GM23338 (cell line): ENCODE results near the gene NAE1. TPM values are rescaled to one million over a fixed set of nuclear protein-coding genes. Genes with fewer than 3 reads are reported as not detected.
"Not testable (repeated sequence)": the region's sequence is repeated elsewhere in the genome, so short reads cannot be mapped to it uniquely, and the experiment has no call there.

ENCODE experiments used
- ATAC-seq: fragments of 200-7000 bp; cut with Tn5 transposase; 3 replicates; pipeline ENCODE4 v1.9.1; 2020
- DNase-seq: peaks from one replicate; pipeline ENCODE4 v3.0.0-alpha.2; 2015; ENCODE audit warnings: low spot score
- H2AFZ ChIP-seq: fragments of 200-600 bp; sonication (generic); 2 replicates; pipeline ENCODE4 v1.8.0; 2016; ENCODE audit warnings: antibody characterized with exemption, mild to moderate bottlenecking, moderate library complexity
- H3F3A ChIP-seq: fragments of 200-600 bp; sonication (generic); replicated peaks from 2 replicates; pipeline ENCODE4 v1.8.0; 2017; ENCODE audit warnings: antibody characterized with exemption, mixed run types, low read depth
- H3K27ac ChIP-seq: fragments of 200-600 bp; sonication (generic); 2 replicates; pipeline ENCODE4 v1.6.1; 2016; ENCODE audit warnings: low read depth
- H3K27me3 ChIP-seq: fragments of 200-600 bp; sonication (generic); 2 replicates; pipeline ENCODE4 v1.8.0; 2016; ENCODE audit warnings: mild to moderate bottlenecking, mixed run types, moderate library complexity; ENCODE audit not compliant: insufficient read depth
- H3K36me3 ChIP-seq: fragments of 200-600 bp; sonication (generic); 2 replicates; pipeline ENCODE4 v1.8.0; 2016; ENCODE audit warnings: mild to moderate bottlenecking; ENCODE audit not compliant: insufficient read depth
- H3K4me1 ChIP-seq: fragments of 200-600 bp; sonication (generic); 2 replicates; pipeline ENCODE4 v1.8.0; 2016; ENCODE audit warnings: mild to moderate bottlenecking, moderate library complexity; ENCODE audit not compliant: insufficient read depth
- H3K4me2 ChIP-seq: fragments of 200-600 bp; sonication (generic); 2 replicates; pipeline ENCODE4 v1.7.1; 2017; ENCODE audit warnings: mixed run types
- H3K4me3 ChIP-seq: fragments of 200-600 bp; sonication (generic); 2 replicates; pipeline ENCODE4 v1.6.1; 2016; ENCODE audit warnings: mixed run types
- H3K79me2 ChIP-seq: fragments of 200-600 bp; sonication (generic); replicated peaks from 2 replicates; pipeline ENCODE4 v1.8.0; 2017; ENCODE audit warnings: mild to moderate bottlenecking; ENCODE audit not compliant: insufficient read depth
- H3K9me2 ChIP-seq: fragments of 200-600 bp; sonication (generic); 2 replicates; pipeline ENCODE4 v1.8.0; 2017; ENCODE audit not compliant: insufficient read depth
- H4K20me1 ChIP-seq: fragments of 200-600 bp; sonication (generic); replicated peaks from 2 replicates; pipeline ENCODE4 v1.8.0; 2017; ENCODE audit warnings: mild to moderate bottlenecking; ENCODE audit not compliant: insufficient read depth
- H3K27ac Mint-ChIP-seq: 2 replicates; pipeline ENCODE4 v1.8.0; 2020; ENCODE audit warnings: inconsistent platforms, mild to moderate bottlenecking, moderate library complexity, mixed read lengths
- H3K27me3 Mint-ChIP-seq: 3 replicates; pipeline ENCODE4 v1.8.0; 2022; ENCODE audit warnings: low read depth, mild to moderate bottlenecking, moderate library complexity, mixed read lengths, inconsistent platforms; ENCODE audit not compliant: insufficient read depth, poor library complexity
- H3K36me3 Mint-ChIP-seq: 3 replicates; pipeline ENCODE4 v1.8.0; 2021; ENCODE audit warnings: low read depth, mild to moderate bottlenecking, inconsistent platforms, moderate library complexity, mixed read lengths
- H3K4me1 Mint-ChIP-seq: 3 replicates; pipeline ENCODE4 v1.8.0; 2020; ENCODE audit warnings: mild to moderate bottlenecking, inconsistent platforms, mixed read lengths
- H3K4me3 Mint-ChIP-seq: 3 replicates; pipeline ENCODE4 v1.8.0; 2021; ENCODE audit warnings: moderate library complexity, mild to moderate bottlenecking, inconsistent platforms, mixed read lengths
- H3K9me3 Mint-ChIP-seq: 3 replicates; pipeline ENCODE4 v1.8.0; 2020; ENCODE audit warnings: moderate library complexity, mild to moderate bottlenecking, inconsistent platforms, mixed read lengths
- CREB1 ChIP-seq: fragments of 250-450 bp; sonication (Bioruptor Pico); IDR thresholded peaks from 2 replicates; pipeline ENCODE4 v1.5.0; 2020; ENCODE audit warnings: low read depth, mild to moderate bottlenecking, moderate library complexity
- EZH2phosphoT487 ChIP-seq: fragments of 200-600 bp; sonication (generic); IDR thresholded peaks from one replicate; pipeline ENCODE4 v1.8.1; 2018; ENCODE audit warnings: antibody characterized with exemption; ENCODE audit not compliant: unreplicated experiment
- NANOG ChIP-seq: IDR thresholded peaks from 2 replicates; pipeline ENCODE4 v1.6.1; 2016; ENCODE audit warnings: antibody characterized with exemption, borderline replicate concordance
- STAT1 ChIP-seq: IDR thresholded peaks from one replicate; pipeline ENCODE4 v1.6.1; 2016; ENCODE audit warnings: antibody characterized with exemption; ENCODE audit not compliant: unreplicated experiment
- ZNF331 ChIP-seq: fragments of 250-450 bp; sonication (Bioruptor Pico); IDR thresholded peaks from 2 replicates; pipeline ENCODE4 v1.5.0; 2020; ENCODE audit warnings: low read depth, mild to moderate bottlenecking, moderate library complexity
- polyA plus RNA-seq: library from polyadenylated mRNA; unstranded; fragments of >200 nt; fragmentation: Nextera tagmentation; extraction: Ambion mirVana; gene quantifications from 2 replicates; pipeline ENCODE4 v1.2.1, GENCODE V29; 2016
- total RNA-seq: library from RNA; depleted of rRNA; stranded (reverse); fragments of >200 nt; shearing (Covaris generic); gene quantifications from 2 replicates; pipeline ENCODE4 v1.2.3, GENCODE V29; 2014
- TF ChIP-seq, protein P1 (sequence below), 2 experiments: fragments of 200-600 bp in 1 of 2; sonication (generic) in 1 of 2; conservative IDR thresholded peaks; 2 replicates each; pipeline versions ENCODE4 v1.5.1 to v1.6.1; 2016 to 2017; ENCODE audit warnings: antibody characterized with exemption in 2 of 2, low read depth in 2 of 2, mild to moderate bottlenecking in 2 of 2, moderate library complexity in 1 of 2
- TF ChIP-seq, protein P2 (sequence below): IDR thresholded peaks from 2 replicates; pipeline ENCODE4 v1.6.1; 2016; ENCODE audit warnings: antibody characterized with exemption

Gene NAE1
- total and polyA plus RNA-seq, 2 experiments from 2014 or later: 139 to 209 TPM

DNA sequence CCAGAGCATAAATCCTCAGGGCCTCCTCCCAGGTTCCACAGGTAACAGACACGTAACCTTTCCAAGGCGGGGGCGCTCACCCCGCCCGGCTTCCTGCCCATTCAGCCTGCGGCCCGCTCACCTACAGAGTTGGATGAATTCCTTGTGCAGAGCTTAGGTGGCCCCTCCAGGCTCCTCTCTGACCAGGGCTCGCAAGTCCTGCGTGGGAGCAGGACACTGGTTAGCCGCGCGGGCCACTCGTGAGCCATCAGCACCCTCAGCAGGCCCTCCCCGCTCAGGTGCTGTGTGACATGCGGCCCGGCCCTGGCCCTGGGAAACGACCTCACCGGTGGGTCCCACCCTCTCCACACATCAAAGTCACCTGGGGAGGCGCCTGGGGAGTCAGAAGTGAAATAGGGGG, 29.9 kb downstream of the NAE1 start:
- no peak for TF ChIP-seq NANOG
- TF ChIP-seq STAT1: no peak
- TF ChIP-seq EZH2phosphoT487: no peak
- ATAC-seq (peak; percentile 48), DNase-seq (peak; percentile 17)
- no peak overlapping the region for H3K4me2 ChIP-seq
- H3K36me3 ChIP-seq: peaks cover 34% of the 10 kb centered on the region
- Mint-ChIP-seq H3K9me3 (no peaks in the 10 kb centered on the region), H3K36me3 (peaks cover 30% of the 10 kb centered on the region), H3K27me3 (peaks cover 5% of the 10 kb centered on the region), H3K4me3 (no peak overlapping the region), H3K4me1 (no peaks in the 10 kb centered on the region), H3K27ac (no peak overlapping the region)
- H2AFZ ChIP-seq: no peak overlapping the region
- H3K9me2 ChIP-seq: no peaks in the 10 kb centered on the region
- H3K4me1 ChIP-seq: no peaks in the 10 kb centered on the region
- H3F3A ChIP-seq: 0 out of 2 replicates have a peak, but pooled peaks cover 4% of the 10 kb centered on the region
- H3K4me3 ChIP-seq: no peak overlapping the region
- no peaks in the 10 kb centered on the region for H3K79me2 ChIP-seq
- H4K20me1 ChIP-seq: peaks cover 6% of the 10 kb centered on the region; the same call in 1 of the 2 replicates
- no peaks in the 10 kb centered on the region for H3K27me3 ChIP-seq
- no peak overlapping the region for H3K27ac ChIP-seq

DNA sequence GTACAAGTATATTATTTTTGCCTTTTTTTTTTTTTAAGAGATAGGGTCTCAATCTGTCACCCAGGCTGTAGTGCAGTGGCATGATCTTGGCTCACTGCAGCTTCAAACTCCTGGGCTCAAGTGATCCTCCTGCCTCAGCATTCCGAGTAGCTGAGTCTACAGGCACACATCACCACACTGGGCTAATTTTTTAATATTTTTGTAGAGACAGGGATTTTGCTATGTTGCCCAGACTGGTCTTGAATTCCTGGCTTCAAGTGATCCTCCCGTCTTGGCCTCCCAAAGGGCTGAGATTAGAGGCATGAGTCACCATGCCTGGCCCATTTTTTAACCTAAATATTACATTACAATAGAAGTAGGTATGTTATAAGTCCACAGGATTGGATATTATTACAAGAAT, 32.6 kb downstream of the NAE1 start:
- Histone ChIP-seq H3K4me2 (no peak overlapping the region), H3K27ac (no peak overlapping the region), H4K20me1 (peaks cover 6% of the 10 kb centered on the region; the same call in 1 of the 2 replicates), H2AFZ (no peak overlapping the region), H3K79me2 (no peaks in the 10 kb centered on the region), H3K36me3 (peaks cover 7% of the 10 kb centered on the region), H3K4me3 (no peak overlapping the region), H3K9me2 (no peaks in the 10 kb centered on the region), H3K4me1 (no peaks in the 10 kb centered on the region), H3K27me3 (no peaks in the 10 kb centered on the region), H3F3A (no peaks in the 10 kb centered on the region)
- Mint-ChIP-seq H3K27ac (no peak overlapping the region), H3K27me3 (peaks cover 5% of the 10 kb centered on the region), H3K4me1 (no peaks in the 10 kb centered on the region), H3K36me3 (peaks cover 5% of the 10 kb centered on the region; the same call in 2 of the 3 replicates), H3K9me3 (no peaks in the 10 kb centered on the region), H3K4me3 (no peak overlapping the region)
- no peak for DNase-seq
- TF ChIP-seq CREB1 (CRISPR knock-in tag) (no peak), ZNF331 (CRISPR knock-in tag) (no peak), EZH2phosphoT487 (no peak), NANOG (no peak)
- TF ChIP-seq, protein P1, sequence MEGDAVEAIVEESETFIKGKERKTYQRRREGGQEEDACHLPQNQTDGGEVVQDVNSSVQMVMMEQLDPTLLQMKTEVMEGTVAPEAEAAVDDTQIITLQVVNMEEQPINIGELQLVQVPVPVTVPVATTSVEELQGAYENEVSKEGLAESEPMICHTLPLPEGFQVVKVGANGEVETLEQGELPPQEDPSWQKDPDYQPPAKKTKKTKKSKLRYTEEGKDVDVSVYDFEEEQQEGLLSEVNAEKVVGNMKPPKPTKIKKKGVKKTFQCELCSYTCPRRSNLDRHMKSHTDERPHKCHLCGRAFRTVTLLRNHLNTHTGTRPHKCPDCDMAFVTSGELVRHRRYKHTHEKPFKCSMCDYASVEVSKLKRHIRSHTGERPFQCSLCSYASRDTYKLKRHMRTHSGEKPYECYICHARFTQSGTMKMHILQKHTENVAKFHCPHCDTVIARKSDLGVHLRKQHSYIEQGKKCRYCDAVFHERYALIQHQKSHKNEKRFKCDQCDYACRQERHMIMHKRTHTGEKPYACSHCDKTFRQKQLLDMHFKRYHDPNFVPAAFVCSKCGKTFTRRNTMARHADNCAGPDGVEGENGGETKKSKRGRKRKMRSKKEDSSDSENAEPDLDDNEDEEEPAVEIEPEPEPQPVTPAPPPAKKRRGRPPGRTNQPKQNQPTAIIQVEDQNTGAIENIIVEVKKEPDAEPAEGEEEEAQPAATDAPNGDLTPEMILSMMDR (conservative IDR thresholded peaks at IDR 0.05; ENCODE audit: low read depth in 2 of 2): no peak
- TF ChIP-seq, protein P2, sequence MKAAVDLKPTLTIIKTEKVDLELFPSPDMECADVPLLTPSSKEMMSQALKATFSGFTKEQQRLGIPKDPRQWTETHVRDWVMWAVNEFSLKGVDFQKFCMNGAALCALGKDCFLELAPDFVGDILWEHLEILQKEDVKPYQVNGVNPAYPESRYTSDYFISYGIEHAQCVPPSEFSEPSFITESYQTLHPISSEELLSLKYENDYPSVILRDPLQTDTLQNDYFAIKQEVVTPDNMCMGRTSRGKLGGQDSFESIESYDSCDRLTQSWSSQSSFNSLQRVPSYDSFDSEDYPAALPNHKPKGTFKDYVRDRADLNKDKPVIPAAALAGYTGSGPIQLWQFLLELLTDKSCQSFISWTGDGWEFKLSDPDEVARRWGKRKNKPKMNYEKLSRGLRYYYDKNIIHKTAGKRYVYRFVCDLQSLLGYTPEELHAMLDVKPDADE: no peak
- ATAC-seq: no peak

DNA sequence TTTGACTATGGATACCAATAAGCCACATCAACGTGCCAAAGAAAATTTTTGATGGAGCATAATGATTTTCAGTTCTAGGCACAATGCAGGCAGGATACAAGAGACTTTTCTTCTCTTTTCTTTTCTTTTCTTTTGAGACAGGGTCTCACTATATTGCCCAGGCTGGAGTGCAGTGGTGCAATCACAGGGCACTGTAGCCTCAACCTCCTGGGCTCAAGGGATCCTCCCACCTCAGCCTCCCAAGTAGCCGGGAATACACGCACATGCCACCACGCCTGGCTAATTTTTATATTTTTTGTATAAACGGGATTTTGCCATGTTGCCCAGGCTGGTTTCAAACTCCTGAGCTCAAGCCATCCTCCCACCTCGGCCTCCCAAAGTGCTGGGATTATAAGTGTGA, 36.8 kb downstream of the NAE1 start:
- not testable (repeated sequence) for H3K9me3 Mint-ChIP-seq, H3K9me2 ChIP-seq, H3K36me3 ChIP-seq, H3K27me3 ChIP-seq, H3K79me2 ChIP-seq, H3K36me3 Mint-ChIP-seq, DNase-seq, H3K4me3 Mint-ChIP-seq, H3K4me1 Mint-ChIP-seq, H3K4me2 ChIP-seq, H4K20me1 ChIP-seq, H3K27me3 Mint-ChIP-seq, H3K4me3 ChIP-seq, H3K4me1 ChIP-seq, H3K27ac Mint-ChIP-seq, H2AFZ ChIP-seq, ATAC-seq, H3F3A ChIP-seq, H3K27ac ChIP-seq
